PC-9 (cell line): ENCODE results near the gene STK10. TPM values are rescaled to one million over a fixed set of nuclear protein-coding genes. Genes with fewer than 3 reads are reported as not detected.

ENCODE experiments used
- BruUV-seq: library from RNA; stranded (reverse); fragments of 400-500 nt; replicated peaks from 2 replicates; lab custom pipeline; 2021; lab: Mats Ljungman, UMichigan
- CTCF ChIA-PET: fragments of 300-600 bp; sonication (Branson Sonifier 250); formaldehyde crosslinking; loops from one replicate; lab custom pipeline; 2022; ENCODE audit warnings: antibody characterized with exemption; lab: Charles Lee
- POLR2A ChIA-PET: fragments of 300-600 bp; sonication (Branson Sonifier 250); formaldehyde crosslinking; loops from one replicate; lab custom pipeline; 2022; ENCODE audit warnings: antibody characterized with exemption; ENCODE audit not compliant: unreplicated experiment; lab: Charles Lee
- DNase-seq, 2 experiments: peaks; one replicate each; pipeline versions ENCODE4 v3.0.0 to v3.0.0-alpha.2; 2015 to 2022; ENCODE audit warnings: mixed read lengths in 1 of 2
- H2AFZ ChIP-seq: fragments of 200-600 bp; sonication (generic); 2 replicates; pipeline ENCODE4 v1.8.1; 2017; ENCODE audit warnings: antibody characterized with exemption
- H3F3A ChIP-seq: fragments of 200-600 bp; sonication (generic); 2 replicates; pipeline ENCODE4 v1.8.1; 2017; ENCODE audit warnings: antibody characterized with exemption, mild to moderate bottlenecking, low read depth; ENCODE audit not compliant: insufficient read depth
- H3K27ac ChIP-seq: fragments of 200-600 bp; sonication (generic); 2 replicates; pipeline ENCODE4 v1.6.1; 2016; ENCODE audit warnings: mixed run types
- H3K27me3 ChIP-seq: fragments of 200-600 bp; sonication (generic); 2 replicates; pipeline ENCODE4 v1.6.1; 2016; ENCODE audit warnings: low read depth, mixed run types; ENCODE audit not compliant: insufficient read depth
- H3K36me3 ChIP-seq: fragments of 200-600 bp; sonication (generic); 2 replicates; pipeline ENCODE4 v1.6.1; 2016; ENCODE audit warnings: low read depth, mixed run types
- H3K4me1 ChIP-seq: fragments of 200-600 bp; sonication (generic); replicated peaks from 2 replicates; pipeline ENCODE4 v1.6.1; 2016; ENCODE audit warnings: mixed run types; ENCODE audit not compliant: insufficient read depth
- H3K4me2 ChIP-seq: fragments of 200-600 bp; sonication (generic); 2 replicates; pipeline ENCODE4 v1.6.1; 2017; ENCODE audit warnings: mixed run types
- H3K4me3 ChIP-seq: fragments of 200-600 bp; sonication (generic); 2 replicates; pipeline ENCODE4 v1.6.1; 2016; ENCODE audit warnings: mixed run types
- H3K79me2 ChIP-seq: fragments of 200-600 bp; sonication (generic); 2 replicates; pipeline ENCODE4 v1.6.1; 2017; ENCODE audit warnings: low read depth, mixed run types
- H3K9me2 ChIP-seq: fragments of 200-600 bp; sonication (generic); 2 replicates; pipeline ENCODE4 v1.8.1; 2017; ENCODE audit warnings: mild to moderate bottlenecking; ENCODE audit not compliant: insufficient read depth
- H3K9me3 ChIP-seq: fragments of 200-600 bp; sonication (generic); 2 replicates; pipeline ENCODE4 v1.8.1; 2016; ENCODE audit warnings: low read depth; ENCODE audit not compliant: insufficient read depth
- H4K20me1 ChIP-seq: fragments of 200-600 bp; sonication (generic); 2 replicates; pipeline ENCODE4 v1.8.1; 2017; ENCODE audit not compliant: insufficient read depth
- EZH2 ChIP-seq: fragments of 200-600 bp; sonication (generic); IDR thresholded peaks from 2 replicates; pipeline ENCODE4 v1.8.0; 2017; ENCODE audit warnings: antibody characterized with exemption, low read depth
- intact Hi-C: fragments of 100-400 bp; cut with micrococcal nuclease; formaldehyde crosslinking; loops from one replicate; pipeline ENCODE4 v1.10.0; 2022; ENCODE audit not compliant: unreplicated experiment
- total RNA-seq: library from RNA; stranded (reverse); gene quantifications from 2 replicates; pipeline ENCODE4 v1.2.3, GENCODE V29; 2021
- TF ChIP-seq, protein P1 (sequence below): fragments of 200-600 bp; sonication (generic); conservative IDR thresholded peaks from 2 replicates; pipeline ENCODE4 v1.6.1; 2017; ENCODE audit warnings: mixed run types, antibody characterized with exemption, mild to moderate bottlenecking, moderate library complexity

STK10 gene
- total RNA-seq, 1 experiment from 2014 or later, result 31.5 TPM

- Histone ChIP-seq H3K9me2 (no peaks in the 10 kb centered on the region), H3K9me3 (no peaks in the 10 kb centered on the region), H3K79me2 (peaks cover 5% of the 10 kb centered on the region; the same call in 1 of the 2 replicates), H3K4me2 (no peak overlapping the region), H3K27ac (no peak overlapping the region), H3K4me1 (no peaks in the 10 kb centered on the region), H3F3A (no peaks in the 10 kb centered on the region; the same call in 1 of the 2 replicates), H3K36me3 (no peaks in the 10 kb centered on the region), H4K20me1 (0 out of 2 replicates have a peak, but pooled peaks cover 6% of the 10 kb centered on the region), H3K4me3 (no peak overlapping the region), H3K27me3 (no peaks in the 10 kb centered on the region), H2AFZ (no peak overlapping the region)
- ChIA-PET CTCF (no interaction called here), POLR2A (no interaction called here)
- intact Hi-C loops, result no loop called here
- no peak for TF ChIP-seq EZH2
- TF ChIP-seq, protein P1, sequence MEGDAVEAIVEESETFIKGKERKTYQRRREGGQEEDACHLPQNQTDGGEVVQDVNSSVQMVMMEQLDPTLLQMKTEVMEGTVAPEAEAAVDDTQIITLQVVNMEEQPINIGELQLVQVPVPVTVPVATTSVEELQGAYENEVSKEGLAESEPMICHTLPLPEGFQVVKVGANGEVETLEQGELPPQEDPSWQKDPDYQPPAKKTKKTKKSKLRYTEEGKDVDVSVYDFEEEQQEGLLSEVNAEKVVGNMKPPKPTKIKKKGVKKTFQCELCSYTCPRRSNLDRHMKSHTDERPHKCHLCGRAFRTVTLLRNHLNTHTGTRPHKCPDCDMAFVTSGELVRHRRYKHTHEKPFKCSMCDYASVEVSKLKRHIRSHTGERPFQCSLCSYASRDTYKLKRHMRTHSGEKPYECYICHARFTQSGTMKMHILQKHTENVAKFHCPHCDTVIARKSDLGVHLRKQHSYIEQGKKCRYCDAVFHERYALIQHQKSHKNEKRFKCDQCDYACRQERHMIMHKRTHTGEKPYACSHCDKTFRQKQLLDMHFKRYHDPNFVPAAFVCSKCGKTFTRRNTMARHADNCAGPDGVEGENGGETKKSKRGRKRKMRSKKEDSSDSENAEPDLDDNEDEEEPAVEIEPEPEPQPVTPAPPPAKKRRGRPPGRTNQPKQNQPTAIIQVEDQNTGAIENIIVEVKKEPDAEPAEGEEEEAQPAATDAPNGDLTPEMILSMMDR, result no peak
- DNase-seq, result no peak
- BruUV-seq, result no TSS peak
These were observed 22.6 kb downstream of the STK10 start for GRCh38 chr5:172165465-172165864.

DNA sequence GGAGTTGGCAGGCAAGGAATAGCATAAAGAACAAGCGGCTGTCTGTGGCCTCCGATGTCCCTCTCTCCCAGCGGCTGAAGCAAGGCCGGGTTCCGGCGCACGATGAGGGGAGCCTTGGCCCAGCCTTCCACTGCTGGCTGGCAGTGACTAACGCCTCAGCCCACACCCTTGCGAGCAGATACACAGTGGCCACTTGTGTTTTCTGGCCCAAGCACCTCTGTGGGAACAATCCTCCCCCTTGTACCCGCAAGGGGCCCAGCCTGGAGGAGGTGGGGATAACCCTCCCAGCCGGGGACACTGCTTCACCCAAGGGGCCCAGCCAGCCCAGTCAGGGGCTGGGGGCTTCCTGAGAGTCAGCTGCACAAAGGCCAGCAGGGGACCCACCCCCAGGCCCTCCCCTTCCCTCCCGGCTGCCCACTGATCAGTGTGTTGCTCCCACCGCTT, 23.2 kb downstream of the STK10 start:
- no peaks in the 10 kb centered on the region for H3K27me3 ChIP-seq
- intact Hi-C loops, result no loop called here
- no peak overlapping the region for H2AFZ ChIP-seq
- TF ChIP-seq EZH2, result no peak
- TF ChIP-seq, protein P1, result no peak
- H3K4me3 ChIP-seq, result no peak overlapping the region
- H3K4me1 ChIP-seq, result no peaks in the 10 kb centered on the region
- CTCF ChIA-PET, result no interaction called here
- peaks cover 5% of the 10 kb centered on the region; the same call in 1 of the 2 replicates for H3K79me2 ChIP-seq
- H3K9me3 ChIP-seq, result no peaks in the 10 kb centered on the region
- no peak overlapping the region for H3K27ac ChIP-seq
- H3F3A ChIP-seq, result no peaks in the 10 kb centered on the region; the same call in 1 of the 2 replicates
- H4K20me1 ChIP-seq, result 0 out of 2 replicates have a peak, but pooled peaks cover 6% of the 10 kb centered on the region
- no peaks in the 10 kb centered on the region for H3K9me2 ChIP-seq
- BruUV-seq, result no TSS peak
- H3K4me2 ChIP-seq, result no peak overlapping the region
- DNase-seq, result no peak
- POLR2A ChIA-PET, result no interaction called here
- no peaks in the 10 kb centered on the region for H3K36me3 ChIP-seq

DNA sequence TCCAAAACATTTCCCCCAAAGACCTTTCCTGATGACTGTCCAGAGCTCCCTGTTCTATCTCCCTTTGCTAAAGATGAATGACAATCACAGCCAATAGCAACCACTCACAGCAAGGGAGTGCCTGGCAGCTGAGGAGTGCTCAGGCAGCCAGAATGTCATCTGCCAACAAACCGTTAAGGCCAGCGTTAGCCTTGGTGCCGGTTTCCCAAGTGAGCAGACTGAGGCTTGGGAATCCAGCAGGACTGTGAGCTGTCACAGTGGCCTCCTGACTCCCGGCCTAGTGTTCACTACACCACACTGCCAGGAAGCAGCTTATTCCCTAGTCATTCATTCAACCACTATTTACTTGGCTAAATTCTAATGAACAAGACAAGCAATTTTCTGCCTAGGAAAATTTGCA, 24.7 kb downstream of the STK10 start:
- BruUV-seq, result no TSS peak
- no peak overlapping the region for H3K27ac ChIP-seq
- no peaks in the 10 kb centered on the region; the same call in 1 of the 2 replicates for H3F3A ChIP-seq
- CTCF ChIA-PET, result interaction anchor here (0.6 kb wide), 1 partner anchor 132 kb away, joined by 4 read pairs; no protein-coding TSS in a partner anchor
- no peaks in the 10 kb centered on the region for H3K4me1 ChIP-seq
- H3K36me3 ChIP-seq, result no peaks in the 10 kb centered on the region
- H3K79me2 ChIP-seq, result peaks cover 5% of the 10 kb centered on the region; the same call in 1 of the 2 replicates
- POLR2A ChIA-PET, result no interaction called here
- H2AFZ ChIP-seq, result no peak overlapping the region
- no peaks in the 10 kb centered on the region for H3K9me3 ChIP-seq
- no peak for DNase-seq
- no peaks in the 10 kb centered on the region for H3K9me2 ChIP-seq
- TF ChIP-seq EZH2, result no peak
- TF ChIP-seq, protein P1, result no peak
- H3K4me3 ChIP-seq, result no peak overlapping the region
- H3K4me2 ChIP-seq, result no peak overlapping the region
- intact Hi-C loops, result no loop called here
- no peaks in the 10 kb centered on the region for H3K27me3 ChIP-seq
- 0 out of 2 replicates have a peak, but pooled peaks cover 6% of the 10 kb centered on the region for H4K20me1 ChIP-seq
